MM.1S (cell line): ENCODE measurements around the gene SEPHS2.

Experiments
- DNase-seq: peaks from one replicate; pipeline ENCODE4 v3.0.0-alpha.2; 2015
- H2AFZ ChIP-seq: fragments of 300-600 bp; sonication (generic); 2 replicates; pipeline ENCODE4 v1.6.0; 2016; ENCODE audit warnings: antibody characterized with exemption, low read length
- H3F3A ChIP-seq: fragments of 300-600 bp; sonication (generic); 2 replicates; pipeline ENCODE4 v1.6.1; 2016; ENCODE audit warnings: mild to moderate bottlenecking, antibody characterized with exemption, low read length, moderate library complexity, mixed read lengths; ENCODE audit not compliant: insufficient read depth
- H3K27ac ChIP-seq: fragments of 300-600 bp; sonication (generic); 2 replicates; pipeline ENCODE4 v1.5.1; 2016; ENCODE audit warnings: mild to moderate bottlenecking, low read length
- H3K27me3 ChIP-seq: fragments of 300-600 bp; sonication (generic); replicated peaks from 2 replicates; pipeline ENCODE4 v1.6.0; 2016; ENCODE audit warnings: low read length; ENCODE audit not compliant: insufficient read depth
- H3K36me3 ChIP-seq: fragments of 300-600 bp; sonication (generic); replicated peaks from 2 replicates; pipeline ENCODE4 v1.6.1; 2016; ENCODE audit warnings: mild to moderate bottlenecking, low read length, mixed read lengths; ENCODE audit not compliant: insufficient read depth
- H3K4me1 ChIP-seq: fragments of 300-600 bp; sonication (generic); 2 replicates; pipeline ENCODE4 v1.6.1; 2016; ENCODE audit warnings: low read length, mixed read lengths
- H3K4me2 ChIP-seq: fragments of 300-600 bp; sonication (generic); 2 replicates; pipeline ENCODE4 v1.6.0; 2016; ENCODE audit warnings: low read depth, low read length
- H3K4me3 ChIP-seq: fragments of 300-600 bp; sonication (generic); 2 replicates; pipeline ENCODE4 v1.5.1; 2016; ENCODE audit warnings: low read length, mixed read lengths
- H3K79me2 ChIP-seq: fragments of 300-600 bp; sonication (generic); 2 replicates; pipeline ENCODE4 v1.6.1; 2016; ENCODE audit warnings: mixed run types, low read length, mixed read lengths
- H3K9ac ChIP-seq: fragments of 300-600 bp; sonication (generic); 2 replicates; pipeline ENCODE4 v1.6.1; 2016; ENCODE audit warnings: low read length, mixed read lengths
- H3K9me2 ChIP-seq: fragments of 300-600 bp; sonication (generic); replicated peaks from 2 replicates; pipeline ENCODE4 v1.6.1; 2016; ENCODE audit warnings: mild to moderate bottlenecking, low read length, mixed read lengths; ENCODE audit not compliant: insufficient read depth
- H3K9me3 ChIP-seq: fragments of 300-600 bp; sonication (generic); replicated peaks from 2 replicates; pipeline ENCODE4 v1.6.1; 2016; ENCODE audit warnings: mild to moderate bottlenecking, low read length, mixed read lengths; ENCODE audit not compliant: insufficient read depth
- H4K20me1 ChIP-seq: fragments of 300-600 bp; sonication (generic); 2 replicates; pipeline ENCODE4 v1.6.1; 2016; ENCODE audit warnings: mild to moderate bottlenecking, low read length, moderate library complexity, mixed read lengths; ENCODE audit not compliant: insufficient read depth
- CTCF ChIP-seq: fragments of 300-600 bp; sonication (generic); IDR thresholded peaks from 2 replicates; pipeline ENCODE4 v1.5.1; 2016; ENCODE audit warnings: antibody characterized with exemption, low read length, mixed read lengths
- EZH2 ChIP-seq: fragments of 300-600 bp; sonication (generic); optimal IDR thresholded peaks from 2 replicates; pipeline ENCODE3; 2017; ENCODE audit warnings: low read depth, mild to moderate bottlenecking, antibody characterized with exemption, low read length, mixed read lengths
- EZH2phosphoT487 ChIP-seq: fragments of 300-600 bp; sonication (generic); IDR thresholded peaks from 2 replicates; pipeline ENCODE4 v1.6.1; 2018; ENCODE audit warnings: antibody characterized with exemption, low read length

SEPHS2 gene

GRCh38 chr16:30443631-30444030 is 2.0 kb downstream of the SEPHS2 start:
- no peaks in the 10 kb centered on the region for H4K20me1 ChIP-seq
- no peak for DNase-seq
- no peaks in the 10 kb centered on the region for H3F3A ChIP-seq
- no peak overlapping the region for H3K9ac ChIP-seq
- no peaks in the 10 kb centered on the region for H3K36me3 ChIP-seq
- H3K4me1 ChIP-seq, result peaks cover 13% of the 10 kb centered on the region
- H2AFZ ChIP-seq, result no peak overlapping the region
- no peak overlapping the region for H3K4me3 ChIP-seq
- no peak overlapping the region for H3K4me2 ChIP-seq
- peaks cover 16% of the 10 kb centered on the region for H3K79me2 ChIP-seq
- H3K9me2 ChIP-seq, result no peaks in the 10 kb centered on the region
- TF ChIP-seq CTCF, result no peak
- TF ChIP-seq EZH2phosphoT487, result no peak
- TF ChIP-seq EZH2, result no peak
- no peaks in the 10 kb centered on the region for H3K9me3 ChIP-seq
- H3K27me3 ChIP-seq, result no peaks in the 10 kb centered on the region
- no peak overlapping the region for H3K27ac ChIP-seq

GRCh38 chr16:30439720-30440348 is 5.8 kb downstream of the SEPHS2 start:
- Histone ChIP-seq H3K27ac (no peak overlapping the region), H3K36me3 (no peaks in the 10 kb centered on the region), H3K4me2 (no peak overlapping the region), H2AFZ (no peak overlapping the region), H3K9me3 (no peaks in the 10 kb centered on the region), H4K20me1 (no peaks in the 10 kb centered on the region), H3K9me2 (no peaks in the 10 kb centered on the region), H3K4me1 (peaks cover 7% of the 10 kb centered on the region), H3F3A (no peaks in the 10 kb centered on the region), H3K79me2 (peaks cover 10% of the 10 kb centered on the region), H3K9ac (no peak overlapping the region), H3K4me3 (no peak overlapping the region), H3K27me3 (no peaks in the 10 kb centered on the region)
- no peak for DNase-seq
- no peak for TF ChIP-seq EZH2
- TF ChIP-seq EZH2phosphoT487, result no peak
- no peak for TF ChIP-seq CTCF

- Histone ChIP-seq H4K20me1 (no peaks in the 10 kb centered on the region), H3K27ac (no peak overlapping the region), H3K9me2 (no peaks in the 10 kb centered on the region), H3K79me2 (no peaks in the 10 kb centered on the region; the same call in 1 of the 2 replicates), H3K9me3 (no peaks in the 10 kb centered on the region), H3K9ac (no peak overlapping the region), H2AFZ (no peak overlapping the region), H3K4me1 (no peaks in the 10 kb centered on the region), H3K4me2 (no peak overlapping the region), H3K36me3 (no peaks in the 10 kb centered on the region), H3F3A (no peaks in the 10 kb centered on the region), H3K27me3 (no peaks in the 10 kb centered on the region), H3K4me3 (no peak overlapping the region)
- no peak for DNase-seq
- TF ChIP-seq CTCF (no peak), EZH2phosphoT487 (no peak), EZH2 (no peak)
These were observed 6.8 kb downstream of the SEPHS2 start for GRCh38 chr16:30438835-30439234.
